Astrocyte of the hippocampus (primary cell): ENCODE measurements around the gene POC1A.
A peak's percentile ranks its signal among the peaks of the same experiment; 100 is the strongest.

ENCODE experiments used
- DNase-seq: peaks from one replicate; pipeline ENCODE4 v3.0.0; 2011; ENCODE audit warnings: low read depth, low spot score

Gene POC1A

GRCh38 chr3:52067046-52067445, 87.2 kb downstream of the POC1A start:
- DNase-seq = no peak

- no peak for DNase-seq
These were observed 88.9 kb downstream of the POC1A start for GRCh38 chr3:52065264-52065756.

GRCh38 chr3:52064561-52064960, 89.7 kb downstream of the POC1A start:
- no peak for DNase-seq

- DNase-seq = no peak
These were observed 91.0 kb downstream of the POC1A start for GRCh38 chr3:52063026-52063723.

- DNase-seq = peak; percentile 82
These were observed 91.7 kb downstream of the POC1A start for GRCh38 chr3:52062505-52062904.

- DNase-seq = no peak
These were observed 92.9 kb downstream of the POC1A start for GRCh38 chr3:52061121-52061910.

GRCh38 chr3:52059781-52060180, 94.4 kb downstream of the POC1A start:
- no peak for DNase-seq

- no peak for DNase-seq
These were observed 96.3 kb downstream of the POC1A start for GRCh38 chr3:52057812-52058495.

GRCh38 chr3:52056968-52057811, 97.0 kb downstream of the POC1A start:
- peak; percentile 100 for DNase-seq

- DNase-seq = peak; percentile 89
These were observed 97.7 kb downstream of the POC1A start, which contains the start of gene DUSP7 for GRCh38 chr3:52056521-52056967. Gene DUSP7, minus strand, starts transcription at chr3:52056571. Its CDS starts 205 bp downstream, at chr3:52056366.

GRCh38 chr3:52055537-52056351, 98.5 kb downstream of the POC1A start:
- DNase-seq = peak; percentile 85

- peak; percentile 41 for DNase-seq
These were observed 99.3 kb downstream of the POC1A start for GRCh38 chr3:52054661-52055511.

GRCh38 chr3:52053307-52054304, 100.6 kb downstream of the POC1A start:
- DNase-seq = peak; percentile 46

- DNase-seq = peak; percentile 81
These were observed 101.4 kb downstream of the POC1A start for GRCh38 chr3:52052831-52053306.

GRCh38 chr3:52051444-52051843, 102.8 kb downstream of the POC1A start:
- no peak for DNase-seq

- no peak for DNase-seq
These were observed 103.7 kb downstream of the POC1A start for GRCh38 chr3:52050571-52050970.

- no peak for DNase-seq
These were observed 104.7 kb downstream of the POC1A start for GRCh38 chr3:52049503-52049902.
